Activated naive CD8-positive, alpha-beta T cell (primary cell): ENCODE measurements around the gene VSIG4.
"Not testable (repeated sequence)": the region's sequence is repeated elsewhere in the genome, so short reads cannot be mapped to it uniquely, and the experiment has no call there.

ENCODE experiments used
- H3K27ac Mint-ChIP-seq: one replicate; pipeline ENCODE4 v1.8.0; 2021; ENCODE audit warnings: mixed read lengths
- H3K27me3 Mint-ChIP-seq: one replicate; pipeline ENCODE4 v1.8.0; 2021; ENCODE audit warnings: mixed read lengths
- H3K36me3 Mint-ChIP-seq: one replicate; pipeline ENCODE4 v1.8.0; 2021; ENCODE audit warnings: mixed read lengths
- H3K4me1 Mint-ChIP-seq: one replicate; pipeline ENCODE4 v1.8.0; 2021; ENCODE audit warnings: low read depth, mixed read lengths
- H3K4me3 Mint-ChIP-seq: one replicate; pipeline ENCODE4 v1.8.0; 2021; ENCODE audit warnings: mild to moderate bottlenecking, mixed read lengths
- H3K9me3 Mint-ChIP-seq: one replicate; pipeline ENCODE4 v1.8.0; 2021; ENCODE audit warnings: low read depth, mixed read lengths

The VSIG4 gene

GRCh38 chrX:66039944-66040343 lies at the start of gene VSIG4:
TSS of gene VSIG4 (minus strand) at chrX:66040080. CDS start at chrX:66039998, 82 bp downstream.
- Mint-ChIP-seq H3K4me1 (peaks cover 4% of the 10 kb centered on the region), H3K27ac (no peak within 1 kb of the TSS), H3K9me3 (no peaks in the 10 kb centered on the region), H3K4me3 (no peak within 1 kb of the TSS), H3K27me3 (no peaks in the 10 kb centered on the region), H3K36me3 (no peaks in the 10 kb centered on the region)

- Mint-ChIP-seq H3K4me1 (peaks cover 22% of the 10 kb centered on the region), H3K27me3 (no peaks in the 10 kb centered on the region), H3K36me3 (peaks cover 4% of the 10 kb centered on the region), H3K9me3 (peaks cover 7% of the 10 kb centered on the region), H3K4me3 (no peak overlapping the region), H3K27ac (no peak overlapping the region)
These were observed 36.9 kb upstream of the VSIG4 start for GRCh38 chrX:66076801-66077200.

- Mint-ChIP-seq H3K4me3 (peak overlapping the region; percentile 62), H3K36me3 (peaks cover 4% of the 10 kb centered on the region), H3K27me3 (no peaks in the 10 kb centered on the region), H3K27ac (peak overlapping the region; percentile 86), H3K4me1 (peaks cover 22% of the 10 kb centered on the region), H3K9me3 (peaks cover 7% of the 10 kb centered on the region)
These were observed 35.3 kb upstream of the VSIG4 start for GRCh38 chrX:66074920-66075879.

- Mint-ChIP-seq H3K36me3 (peaks cover 4% of the 10 kb centered on the region), H3K27me3 (no peaks in the 10 kb centered on the region), H3K27ac (no peak overlapping the region), H3K4me1 (peaks cover 20% of the 10 kb centered on the region), H3K4me3 (no peak overlapping the region), H3K9me3 (peaks cover 7% of the 10 kb centered on the region)
These were observed 31.2 kb upstream of the VSIG4 start for GRCh38 chrX:66071126-66071525.

GRCh38 chrX:66064261-66064660 lies 24.4 kb upstream of the VSIG4 start:
- peaks cover 41% of the 10 kb centered on the region for H3K4me1 Mint-ChIP-seq
- H3K4me3 Mint-ChIP-seq = no peak overlapping the region
- no peaks in the 10 kb centered on the region for H3K9me3 Mint-ChIP-seq
- no peak overlapping the region for H3K27ac Mint-ChIP-seq
- no peaks in the 10 kb centered on the region for H3K36me3 Mint-ChIP-seq
- no peaks in the 10 kb centered on the region for H3K27me3 Mint-ChIP-seq

- H3K9me3 Mint-ChIP-seq, H3K4me3 Mint-ChIP-seq, H3K36me3 Mint-ChIP-seq, H3K27me3 Mint-ChIP-seq, H3K27ac Mint-ChIP-seq: not testable (repeated sequence)
- peaks cover 25% of the 10 kb centered on the region for H3K4me1 Mint-ChIP-seq
These were observed 17.1 kb upstream of the VSIG4 start for GRCh38 chrX:66057019-66057418.

- peaks cover 8% of the 10 kb centered on the region for H3K4me1 Mint-ChIP-seq
- H3K27me3 Mint-ChIP-seq = no peaks in the 10 kb centered on the region
- peaks cover 4% of the 10 kb centered on the region for H3K36me3 Mint-ChIP-seq
- no peak overlapping the region for H3K27ac Mint-ChIP-seq
- no peaks in the 10 kb centered on the region for H3K9me3 Mint-ChIP-seq
- H3K4me3 Mint-ChIP-seq = no peak overlapping the region
These were observed 15.1 kb upstream of the VSIG4 start for GRCh38 chrX:66054978-66055377.

GRCh38 chrX:66053414-66053813 lies 13.5 kb upstream of the VSIG4 start:
- Mint-ChIP-seq H3K36me3 (peaks cover 4% of the 10 kb centered on the region), H3K4me3 (no peak overlapping the region), H3K9me3 (no peaks in the 10 kb centered on the region), H3K27ac (no peak overlapping the region), H3K27me3 (no peaks in the 10 kb centered on the region), H3K4me1 (peaks cover 8% of the 10 kb centered on the region)

GRCh38 chrX:66051980-66052379 lies 12.1 kb upstream of the VSIG4 start:
- Mint-ChIP-seq H3K9me3 (no peaks in the 10 kb centered on the region), H3K4me1 (peaks cover 16% of the 10 kb centered on the region), H3K4me3 (no peak overlapping the region), H3K27ac (no peak overlapping the region), H3K27me3 (no peaks in the 10 kb centered on the region), H3K36me3 (no peaks in the 10 kb centered on the region)

- Mint-ChIP-seq H3K27ac (no peak overlapping the region), H3K4me3 (no peak overlapping the region), H3K36me3 (no peaks in the 10 kb centered on the region)
These were observed 10.3 kb upstream of the VSIG4 start for GRCh38 chrX:66050140-66050569.

GRCh38 chrX:66049056-66049455 lies 9.2 kb upstream of the VSIG4 start:
- Mint-ChIP-seq H3K27me3 (no peaks in the 10 kb centered on the region), H3K27ac (no peak overlapping the region), H3K9me3 (no peaks in the 10 kb centered on the region), H3K36me3 (no peaks in the 10 kb centered on the region), H3K4me3 (no peak overlapping the region), H3K4me1 (peaks cover 37% of the 10 kb centered on the region)

More at GRCh38 chrX:66050140-66050569, 10.3 kb upstream of the VSIG4 start:
- H3K27me3 Mint-ChIP-seq = no peaks in the 10 kb centered on the region
- no peaks in the 10 kb centered on the region for H3K9me3 Mint-ChIP-seq
- peaks cover 34% of the 10 kb centered on the region for H3K4me1 Mint-ChIP-seq

GRCh38 chrX:66046612-66047235 lies 6.8 kb upstream of the VSIG4 start:
- Mint-ChIP-seq H3K27me3 (no peaks in the 10 kb centered on the region), H3K4me3 (peak overlapping the region; percentile 69), H3K27ac (peak overlapping the region; percentile 94), H3K36me3 (no peaks in the 10 kb centered on the region), H3K4me1 (peaks cover 37% of the 10 kb centered on the region), H3K9me3 (no peaks in the 10 kb centered on the region)

- peak overlapping the region; percentile 94 for H3K27ac Mint-ChIP-seq
- H3K4me3 Mint-ChIP-seq = peak overlapping the region; percentile 69
- peaks cover 37% of the 10 kb centered on the region for H3K4me1 Mint-ChIP-seq
- no peaks in the 10 kb centered on the region for H3K9me3 Mint-ChIP-seq
- no peaks in the 10 kb centered on the region for H3K36me3 Mint-ChIP-seq
- H3K27me3 Mint-ChIP-seq = no peaks in the 10 kb centered on the region
These were observed 6.0 kb upstream of the VSIG4 start for GRCh38 chrX:66045894-66046293.

GRCh38 chrX:66043584-66043983 lies 3.7 kb upstream of the VSIG4 start:
- H3K4me3 Mint-ChIP-seq = no peak overlapping the region
- H3K9me3 Mint-ChIP-seq = no peaks in the 10 kb centered on the region
- no peaks in the 10 kb centered on the region for H3K27me3 Mint-ChIP-seq
- no peak overlapping the region for H3K27ac Mint-ChIP-seq
- no peaks in the 10 kb centered on the region for H3K36me3 Mint-ChIP-seq
- peaks cover 33% of the 10 kb centered on the region for H3K4me1 Mint-ChIP-seq

- Mint-ChIP-seq H3K36me3 (no peaks in the 10 kb centered on the region), H3K4me3 (no peak overlapping the region), H3K27me3 (no peaks in the 10 kb centered on the region), H3K27ac (no peak overlapping the region), H3K4me1 (peaks cover 29% of the 10 kb centered on the region), H3K9me3 (no peaks in the 10 kb centered on the region)
These were observed 2.6 kb upstream of the VSIG4 start for GRCh38 chrX:66042307-66043077.
